Kidney (tissue), 14 donors: ENCODE data around the gene TLE1. TPM values are rescaled to one million over a fixed set of nuclear protein-coding genes. Genes with fewer than 3 reads are reported as not detected.
A peak's percentile ranks its signal among the peaks of the same experiment; 100 is the strongest.

ENCODE experiments used
- DNase-seq, 5 donors: peaks; one replicate each; pipeline ENCODE4 v3.0.0-alpha.2; 2013 to 2020
- FAIRE-seq: peaks from 2 replicates; lab custom pipeline; 2012; peaks lifted over from hg19 to GRCh38; lab: Jason Lieb, UNC
- H3K27ac ChIP-seq, 2 donors: one replicate each; pipeline ENCODE4 v1.7.0; 2013; ENCODE audit warnings: low read depth in 2 of 2, low read length in 2 of 2, inconsistent platforms in 1 of 2
- H3K27me3 ChIP-seq: one replicate; pipeline ENCODE4 v1.7.1; 2013; ENCODE audit warnings: low read length, inconsistent platforms; ENCODE audit not compliant: control insufficient read depth, insufficient read depth
- H3K36me3 ChIP-seq, 3 donors: one replicate each; pipeline versions ENCODE4 v1.7.0 to v1.7.1; 2013; ENCODE audit warnings: low read length in 3 of 3, control low read depth in 1 of 3, inconsistent platforms in 1 of 3; ENCODE audit not compliant: insufficient read depth in 3 of 3, control insufficient read depth in 2 of 3
- H3K4me1 ChIP-seq, 3 donors: one replicate each; pipeline versions ENCODE4 v1.7.0 to v1.7.1; 2013; ENCODE audit warnings: low read length in 3 of 3, inconsistent platforms in 1 of 3, low read depth in 1 of 3; ENCODE audit not compliant: control insufficient read depth in 2 of 3, insufficient read depth in 2 of 3
- H3K4me3 ChIP-seq, 3 donors: one replicate each; pipeline versions ENCODE4 v1.7.0 to v1.8.1; 2013; ENCODE audit warnings: low read length in 3 of 3, control low read depth in 1 of 3, inconsistent platforms in 1 of 3
- H3K9ac ChIP-seq, 3 donors: one replicate each; pipeline versions ENCODE4 v1.7.0 to v1.7.1; 2013; ENCODE audit warnings: low read length in 3 of 3, control low read depth in 1 of 3, inconsistent platforms in 1 of 3
- H3K9me3 ChIP-seq, 3 donors: one replicate each; pipeline versions ENCODE4 v1.7.0 to v1.7.1; 2013; ENCODE audit warnings: low read length in 3 of 3, control low read depth in 1 of 3, inconsistent platforms in 1 of 3; ENCODE audit not compliant: control insufficient read depth in 2 of 3, insufficient read depth in 1 of 3
- CTCF ChIP-seq: IDR thresholded peaks from 3 replicates; pipeline ENCODE4 v1.5.1; 2012; ENCODE audit warnings: mild to moderate bottlenecking, moderate library complexity, borderline replicate concordance; ENCODE audit not compliant: insufficient read depth; ENCODE audit errors: extremely low read depth
- intact Hi-C: fragments of 100-400 bp; cut with DNase I; formaldehyde crosslinking; loops from one replicate; pipeline ENCODE4 v1.11.1; 2022
- polyA plus RNA-seq: library from polyadenylated mRNA; stranded (reverse); fragments of 350-450 nt; fragmentation: Illumina TruSeq; extraction: RNeasy Lipid Tissue Mini Kit (QIAGEN cat#74804); gene quantifications from one replicate; pipeline ENCODE4 v1.2.3, GENCODE V29; 2014; ENCODE audit warnings: low read depth, low replicate concordance; ENCODE audit not compliant: insufficient read depth
- total RNA-seq: library from RNA; stranded (reverse); fragmentation: NEBNext Ultra II Directional; extraction: Animal tissue kit (Norgen Biotek cat#: 25700); gene quantifications from one replicate; pipeline ENCODE4 v1.2.1, GENCODE V29; 2021
- donor health status: control.
- donor health status: control.
- donor health status: control.
- donor health status: control.
- donor health status: control.
- donor health status: DM: yes; HTN: yes; CAD: no.
- donor health status: Normal renal cell carcinoma (clear cell type).

The TLE1 gene
- total and polyA plus RNA-seq, 2 donors from 2014 or later = 10.8 to 52.5 TPM

GRCh38 chr9:81729135-81729534 is 39.8 kb upstream of the TLE1 start:
- Histone ChIP-seq H3K9me3 (no peaks in the 10 kb centered on the region), H3K36me3 (no peaks in the 10 kb centered on the region), H3K27me3 (no peaks in the 10 kb centered on the region), H3K27ac (no peak overlapping the region), H3K4me3 (no peak overlapping the region), H3K4me1 (no peaks in the 10 kb centered on the region), H3K9ac (no peak overlapping the region)
- no peak for FAIRE-seq
- intact Hi-C loops = no loop called here
- DNase-seq = peak in 2 of 5 donors; percentile 39 to 48
- TF ChIP-seq CTCF = no peak

- no peak for TF ChIP-seq CTCF
- H3K27ac ChIP-seq = no peak overlapping the region
- no peaks in the 10 kb centered on the region for H3K27me3 ChIP-seq
- intact Hi-C loops = no loop called here
- no peaks in the 10 kb centered on the region for H3K36me3 ChIP-seq
- no peaks in the 10 kb centered on the region for H3K9me3 ChIP-seq
- H3K4me3 ChIP-seq = no peak overlapping the region
- DNase-seq (peak; percentile 74 to 96 (median 77)), FAIRE-seq (no peak)
- no peaks in the 10 kb centered on the region for H3K4me1 ChIP-seq
- H3K9ac ChIP-seq = no peak overlapping the region
Measured at GRCh38 chr9:81724242-81724889, 35.0 kb upstream of the TLE1 start.

GRCh38 chr9:81722277-81722676 is 32.9 kb upstream of the TLE1 start:
- no peak for FAIRE-seq
- Histone ChIP-seq H3K4me1 (no peaks in the 10 kb centered on the region), H3K27ac (no peak overlapping the region), H3K9me3 (no peaks in the 10 kb centered on the region), H3K27me3 (no peaks in the 10 kb centered on the region), H3K9ac (no peak overlapping the region), H3K4me3 (no peak overlapping the region), H3K36me3 (no peaks in the 10 kb centered on the region)
- intact Hi-C loops = no loop called here
- no peak for TF ChIP-seq CTCF
- no peak for DNase-seq
